Upper lobe of left lung (tissue), 4 donors: Measurements from ENCODE around the gene KDM4D.

Experiments
- EP300 ChIP-seq, 4 donors: sonication (generic); formaldehyde crosslinking; IDR thresholded peaks; one replicate each; pipeline ENCODE4 v1.5.1; 2017; ENCODE audit warnings: antibody characterized with exemption in 4 of 4, control low read depth in 2 of 4
- POLR2A ChIP-seq, 4 donors: fragments of 450-650 bp; IDR thresholded peaks; one replicate each; pipeline ENCODE4 v1.5.1; 2016 to 2017; ENCODE audit warnings: antibody characterized with exemption in 4 of 4, mild to moderate bottlenecking in 2 of 4
- POLR2AphosphoS5 ChIP-seq, 2 donors: sonication (generic); formaldehyde crosslinking; IDR thresholded peaks; one replicate each; pipeline ENCODE4 v1.5.1; 2017; ENCODE audit warnings: antibody characterized with exemption in 2 of 2
- TF ChIP-seq, protein P1 (sequence below), 6 experiments: fragments of 450-650 bp in 4 of 6; fragments of 200-600 bp in 2 of 6; sonication (generic) in 2 of 6; IDR thresholded peaks; one replicate each; pipeline ENCODE4 v1.5.1; 2016 to 2019; ENCODE audit warnings: antibody characterized with exemption in 6 of 6

- TF ChIP-seq POLR2A (IDR thresholded peaks at IDR 0.05) (no peak), POLR2AphosphoS5 (IDR thresholded peaks at IDR 0.05) (no peak), EP300 (IDR thresholded peaks at IDR 0.05) (no peak)
- TF ChIP-seq, protein P1, sequence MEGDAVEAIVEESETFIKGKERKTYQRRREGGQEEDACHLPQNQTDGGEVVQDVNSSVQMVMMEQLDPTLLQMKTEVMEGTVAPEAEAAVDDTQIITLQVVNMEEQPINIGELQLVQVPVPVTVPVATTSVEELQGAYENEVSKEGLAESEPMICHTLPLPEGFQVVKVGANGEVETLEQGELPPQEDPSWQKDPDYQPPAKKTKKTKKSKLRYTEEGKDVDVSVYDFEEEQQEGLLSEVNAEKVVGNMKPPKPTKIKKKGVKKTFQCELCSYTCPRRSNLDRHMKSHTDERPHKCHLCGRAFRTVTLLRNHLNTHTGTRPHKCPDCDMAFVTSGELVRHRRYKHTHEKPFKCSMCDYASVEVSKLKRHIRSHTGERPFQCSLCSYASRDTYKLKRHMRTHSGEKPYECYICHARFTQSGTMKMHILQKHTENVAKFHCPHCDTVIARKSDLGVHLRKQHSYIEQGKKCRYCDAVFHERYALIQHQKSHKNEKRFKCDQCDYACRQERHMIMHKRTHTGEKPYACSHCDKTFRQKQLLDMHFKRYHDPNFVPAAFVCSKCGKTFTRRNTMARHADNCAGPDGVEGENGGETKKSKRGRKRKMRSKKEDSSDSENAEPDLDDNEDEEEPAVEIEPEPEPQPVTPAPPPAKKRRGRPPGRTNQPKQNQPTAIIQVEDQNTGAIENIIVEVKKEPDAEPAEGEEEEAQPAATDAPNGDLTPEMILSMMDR (IDR thresholded peaks at IDR 0.05): no peak
Observed at GRCh38 chr11:94993400-94993943, 20.0 kb downstream of the KDM4D start.
